GM23338 (cell line): ENCODE results near the gene FADD.

ENCODE experiments used
- CREB1 ChIP-seq: fragments of 250-450 bp; sonication (Bioruptor Pico); IDR thresholded peaks from 2 replicates; pipeline ENCODE4 v1.5.0; 2020; ENCODE audit warnings: low read depth, mild to moderate bottlenecking, moderate library complexity
- CTCF ChIP-seq, 2 experiments: fragments of 200-600 bp in 1 of 2; sonication (generic) in 1 of 2; conservative IDR thresholded peaks; 2 replicates each; pipeline versions ENCODE4 v1.5.1 to v1.6.1; 2016 to 2017; ENCODE audit warnings: antibody characterized with exemption in 2 of 2, low read depth in 2 of 2, mild to moderate bottlenecking in 2 of 2, moderate library complexity in 1 of 2
- ETS1 ChIP-seq: IDR thresholded peaks from 2 replicates; pipeline ENCODE4 v1.6.1; 2016; ENCODE audit warnings: antibody characterized with exemption
- EZH2 ChIP-seq: fragments of 200-600 bp; sonication (generic); IDR thresholded peaks from one replicate; pipeline ENCODE4 v1.8.0; 2017; ENCODE audit warnings: antibody characterized with exemption, mild to moderate bottlenecking, low read depth; ENCODE audit not compliant: unreplicated experiment
- JUNB ChIP-seq: IDR thresholded peaks from one replicate; pipeline ENCODE4 v1.6.1; 2016; ENCODE audit warnings: antibody characterized with exemption; ENCODE audit not compliant: unreplicated experiment
- POLR2AphosphoS5 ChIP-seq: IDR thresholded peaks from 2 replicates; pipeline ENCODE4 v1.6.1; 2016; ENCODE audit warnings: antibody characterized with exemption, low read depth
- REST ChIP-seq: IDR thresholded peaks from one replicate; pipeline ENCODE4 v1.6.1; 2018; ENCODE audit warnings: antibody characterized with exemption; ENCODE audit not compliant: unreplicated experiment
- ZNF331 ChIP-seq: fragments of 250-450 bp; sonication (Bioruptor Pico); IDR thresholded peaks from 2 replicates; pipeline ENCODE4 v1.5.0; 2020; ENCODE audit warnings: low read depth, mild to moderate bottlenecking, moderate library complexity

GRCh38 chr11:70247042-70247709, 44.1 kb downstream of the FADD start:
- no peak for TF ChIP-seq CTCF (conservative IDR thresholded peaks at IDR 0.05; ENCODE audit: low read depth in 2 of 2)
- no peak for TF ChIP-seq EZH2
- TF ChIP-seq POLR2AphosphoS5 = no peak
- no peak for TF ChIP-seq JUNB
- TF ChIP-seq CREB1 (CRISPR knock-in tag) = no peak
- TF ChIP-seq ETS1 = no peak
- no peak for TF ChIP-seq REST
- no peak for TF ChIP-seq ZNF331
